HL-60 (cell line): ENCODE data around the gene GCLC.

Source experiments
- POLR2AphosphoS5 ChIP-seq: IDR thresholded peaks from 2 replicates; pipeline ENCODE4 v1.6.1; 2012; ENCODE audit warnings: low read depth
- TF ChIP-seq, protein P1 (sequence below): IDR thresholded peaks from one replicate; pipeline ENCODE4 v1.5.1; 2011; ENCODE audit warnings: low read length, control low read depth, inconsistent platforms; ENCODE audit not compliant: insufficient read depth
- TF ChIP-seq, protein P2 (sequence below): IDR thresholded peaks from 2 replicates; pipeline ENCODE4 v1.6.1; 2012; ENCODE audit warnings: low read depth; ENCODE audit not compliant: insufficient replicate concordance

DNA sequence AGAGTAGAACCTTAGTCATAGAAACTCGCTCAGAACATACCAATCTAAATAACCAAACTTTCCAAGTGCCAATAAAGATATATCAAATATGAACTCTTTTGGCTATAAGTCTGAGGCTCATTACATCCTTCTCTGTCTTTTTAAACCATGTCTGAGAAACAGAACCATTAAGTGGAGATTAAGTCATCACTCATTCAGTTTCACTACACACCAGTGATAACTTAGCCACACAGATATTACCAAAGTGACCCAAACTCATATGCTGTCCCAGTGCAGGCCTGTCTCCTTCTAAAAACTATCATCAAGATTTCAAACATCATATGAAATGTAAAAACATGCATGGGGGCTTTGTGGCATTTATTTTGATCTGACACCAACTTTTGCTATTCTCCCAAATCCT, 12.0 kb downstream of the GCLC start:
- TF ChIP-seq, protein P1, sequence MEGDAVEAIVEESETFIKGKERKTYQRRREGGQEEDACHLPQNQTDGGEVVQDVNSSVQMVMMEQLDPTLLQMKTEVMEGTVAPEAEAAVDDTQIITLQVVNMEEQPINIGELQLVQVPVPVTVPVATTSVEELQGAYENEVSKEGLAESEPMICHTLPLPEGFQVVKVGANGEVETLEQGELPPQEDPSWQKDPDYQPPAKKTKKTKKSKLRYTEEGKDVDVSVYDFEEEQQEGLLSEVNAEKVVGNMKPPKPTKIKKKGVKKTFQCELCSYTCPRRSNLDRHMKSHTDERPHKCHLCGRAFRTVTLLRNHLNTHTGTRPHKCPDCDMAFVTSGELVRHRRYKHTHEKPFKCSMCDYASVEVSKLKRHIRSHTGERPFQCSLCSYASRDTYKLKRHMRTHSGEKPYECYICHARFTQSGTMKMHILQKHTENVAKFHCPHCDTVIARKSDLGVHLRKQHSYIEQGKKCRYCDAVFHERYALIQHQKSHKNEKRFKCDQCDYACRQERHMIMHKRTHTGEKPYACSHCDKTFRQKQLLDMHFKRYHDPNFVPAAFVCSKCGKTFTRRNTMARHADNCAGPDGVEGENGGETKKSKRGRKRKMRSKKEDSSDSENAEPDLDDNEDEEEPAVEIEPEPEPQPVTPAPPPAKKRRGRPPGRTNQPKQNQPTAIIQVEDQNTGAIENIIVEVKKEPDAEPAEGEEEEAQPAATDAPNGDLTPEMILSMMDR, result no peak
- TF ChIP-seq, protein P2, sequence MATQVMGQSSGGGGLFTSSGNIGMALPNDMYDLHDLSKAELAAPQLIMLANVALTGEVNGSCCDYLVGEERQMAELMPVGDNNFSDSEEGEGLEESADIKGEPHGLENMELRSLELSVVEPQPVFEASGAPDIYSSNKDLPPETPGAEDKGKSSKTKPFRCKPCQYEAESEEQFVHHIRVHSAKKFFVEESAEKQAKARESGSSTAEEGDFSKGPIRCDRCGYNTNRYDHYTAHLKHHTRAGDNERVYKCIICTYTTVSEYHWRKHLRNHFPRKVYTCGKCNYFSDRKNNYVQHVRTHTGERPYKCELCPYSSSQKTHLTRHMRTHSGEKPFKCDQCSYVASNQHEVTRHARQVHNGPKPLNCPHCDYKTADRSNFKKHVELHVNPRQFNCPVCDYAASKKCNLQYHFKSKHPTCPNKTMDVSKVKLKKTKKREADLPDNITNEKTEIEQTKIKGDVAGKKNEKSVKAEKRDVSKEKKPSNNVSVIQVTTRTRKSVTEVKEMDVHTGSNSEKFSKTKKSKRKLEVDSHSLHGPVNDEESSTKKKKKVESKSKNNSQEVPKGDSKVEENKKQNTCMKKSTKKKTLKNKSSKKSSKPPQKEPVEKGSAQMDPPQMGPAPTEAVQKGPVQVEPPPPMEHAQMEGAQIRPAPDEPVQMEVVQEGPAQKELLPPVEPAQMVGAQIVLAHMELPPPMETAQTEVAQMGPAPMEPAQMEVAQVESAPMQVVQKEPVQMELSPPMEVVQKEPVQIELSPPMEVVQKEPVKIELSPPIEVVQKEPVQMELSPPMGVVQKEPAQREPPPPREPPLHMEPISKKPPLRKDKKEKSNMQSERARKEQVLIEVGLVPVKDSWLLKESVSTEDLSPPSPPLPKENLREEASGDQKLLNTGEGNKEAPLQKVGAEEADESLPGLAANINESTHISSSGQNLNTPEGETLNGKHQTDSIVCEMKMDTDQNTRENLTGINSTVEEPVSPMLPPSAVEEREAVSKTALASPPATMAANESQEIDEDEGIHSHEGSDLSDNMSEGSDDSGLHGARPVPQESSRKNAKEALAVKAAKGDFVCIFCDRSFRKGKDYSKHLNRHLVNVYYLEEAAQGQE, result no peak
- TF ChIP-seq POLR2AphosphoS5, result no peak
